Kidney glomerular epithelial cell (primary cell): Measurements from ENCODE around the gene NCKAP5.

Experiments used
- DNase-seq: peaks from one replicate; lab custom pipeline; 2025; lab: John Stamatoyannopoulos, UW

Gene NCKAP5

DNA sequence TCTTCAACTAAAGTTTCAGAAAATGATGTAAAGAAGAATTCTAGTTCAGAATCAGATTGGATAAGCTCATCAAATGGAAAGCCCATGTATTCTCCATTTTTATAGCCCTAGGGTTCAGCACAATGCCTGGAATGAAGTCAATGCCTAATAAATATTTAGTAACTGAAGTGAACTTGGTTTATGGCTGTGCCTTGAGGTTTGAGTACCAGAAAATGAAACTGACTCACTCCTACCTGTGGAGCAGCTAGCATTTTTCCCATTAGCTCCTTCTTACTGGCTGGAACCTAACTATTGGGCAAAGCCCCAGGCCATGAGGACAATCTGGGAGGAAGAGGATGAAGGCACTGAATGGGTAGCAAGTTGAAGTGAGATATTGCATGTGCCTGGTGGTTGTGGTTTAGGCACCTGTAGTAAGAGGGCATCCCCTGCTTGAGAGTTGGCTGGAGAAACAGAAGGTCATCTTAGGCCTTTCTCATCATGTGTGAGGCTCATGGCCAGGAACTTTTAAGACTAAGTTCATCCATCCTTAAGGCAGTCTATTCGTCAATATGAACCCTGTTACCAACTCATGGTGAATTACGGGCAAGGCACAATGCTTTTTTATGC lies 813.3 kb downstream of the NCKAP5 start:
- no peak for DNase-seq

DNA sequence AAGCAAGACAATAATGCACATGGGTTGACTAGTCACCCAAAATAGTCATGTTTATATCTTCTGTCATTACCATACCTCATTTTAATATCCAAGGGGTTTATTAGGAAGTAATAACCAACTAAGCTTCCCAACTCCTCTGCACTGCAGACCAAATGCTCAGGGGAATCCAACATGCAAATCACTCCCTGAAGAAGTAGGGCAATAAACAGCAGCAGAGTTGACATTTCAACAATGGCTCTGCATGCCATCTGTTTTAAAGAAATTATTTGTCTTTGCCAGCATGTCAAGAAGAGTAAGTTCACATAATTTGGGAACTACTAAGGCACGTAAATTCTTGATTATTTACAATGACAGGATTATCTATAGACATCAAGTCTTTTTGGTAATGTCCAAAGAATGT lies 813.9 kb downstream of the NCKAP5 start:
- DNase-seq = no peak

DNA sequence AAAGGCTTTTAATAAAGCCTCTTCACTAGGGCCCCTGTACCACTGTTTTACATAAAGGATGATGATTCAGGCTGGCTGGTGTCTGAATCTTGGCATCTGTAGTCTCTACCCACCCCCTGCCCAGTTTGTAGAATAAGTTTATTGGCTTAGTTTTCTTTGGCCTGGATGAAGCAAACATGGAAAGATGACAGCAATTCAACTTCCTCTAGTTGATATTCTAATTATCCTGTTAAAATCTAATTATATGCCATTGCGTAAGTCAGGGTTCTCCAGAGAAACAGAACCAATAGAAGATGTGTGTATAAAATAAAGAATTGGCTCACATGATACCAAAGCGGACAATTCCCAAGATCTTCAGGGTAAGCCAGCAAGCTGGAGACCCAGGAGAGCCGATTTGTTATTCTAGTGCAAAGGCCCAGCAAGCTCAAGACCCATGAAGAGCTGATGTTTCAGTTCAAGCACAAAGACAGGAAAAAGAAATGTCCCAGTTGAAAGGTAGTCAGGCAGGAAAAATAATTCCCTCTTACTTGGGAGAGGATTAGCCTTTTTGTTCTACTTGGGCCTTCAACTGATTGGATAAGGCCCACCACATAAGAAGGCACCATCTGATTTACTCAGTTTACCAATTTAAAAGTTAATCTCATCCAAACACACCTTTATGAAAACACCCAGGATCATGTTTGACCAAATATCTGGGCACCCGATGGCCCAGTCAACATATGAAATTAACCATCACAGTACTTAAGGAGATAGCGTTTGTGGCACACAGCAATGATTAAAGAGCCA lies 815.6 kb downstream of the NCKAP5 start:
- DNase-seq = no peak

- no peak for DNase-seq
These were observed 816.4 kb downstream of the NCKAP5 start for GRCh38 chr2:132751836-132752235.

- DNase-seq = no peak
These were observed 817.7 kb downstream of the NCKAP5 start for GRCh38 chr2:132750606-132751005.

DNA sequence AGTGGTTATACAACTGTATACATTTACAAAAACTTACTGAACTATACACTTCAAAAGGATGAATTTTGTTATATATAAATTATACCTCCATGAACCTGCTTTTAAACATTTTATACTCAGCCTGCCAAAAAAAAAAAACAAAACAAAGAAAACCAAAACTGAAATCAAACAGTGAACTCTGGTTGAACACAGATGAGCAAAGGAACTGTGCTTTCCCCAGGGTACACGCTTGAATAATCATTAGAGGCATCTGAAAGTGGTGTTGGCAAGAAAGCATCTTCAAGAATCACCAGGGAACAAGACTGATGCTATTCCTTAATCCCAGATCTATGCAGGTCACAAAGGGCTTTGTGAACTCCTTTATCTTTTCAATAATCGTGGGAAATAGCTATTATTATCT lies 821.2 kb downstream of the NCKAP5 start:
- no peak for DNase-seq

GRCh38 chr2:132741754-132742153 lies 826.5 kb downstream of the NCKAP5 start:
- no peak for DNase-seq

DNA sequence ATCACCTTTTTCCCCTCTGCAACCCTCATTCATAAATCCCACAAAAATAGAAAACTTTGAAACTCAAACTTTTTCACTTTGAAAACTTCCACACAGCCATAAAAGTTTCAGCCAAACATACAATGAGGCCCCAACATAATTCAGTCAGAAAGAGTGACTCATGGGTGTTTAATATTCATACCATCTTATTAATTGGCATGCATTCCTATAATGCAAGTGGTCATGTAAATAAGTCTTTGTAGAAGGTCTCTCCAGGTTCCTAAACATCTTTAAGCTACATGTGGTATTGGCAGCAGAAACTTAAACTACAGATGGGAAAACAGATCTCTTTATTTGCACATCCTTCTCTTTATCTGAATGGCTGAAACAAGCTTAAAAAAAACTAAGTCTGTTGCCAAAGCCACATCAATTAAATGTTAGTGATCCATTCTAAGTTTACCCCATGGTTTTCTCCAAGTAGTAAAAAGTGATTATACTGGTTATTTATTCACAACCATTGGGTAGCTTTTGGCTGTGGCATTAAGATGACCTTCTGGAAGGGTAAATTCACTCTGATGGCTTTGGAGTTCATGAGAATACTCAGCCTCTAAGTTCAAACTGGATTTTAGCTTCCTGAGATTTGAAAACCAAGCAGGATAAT lies 828.1 kb downstream of the NCKAP5 start:
- DNase-seq = no peak

- no peak for DNase-seq
These were observed 830.0 kb downstream of the NCKAP5 start for GRCh38 chr2:132738223-132738622.

GRCh38 chr2:132736059-132736458 lies 832.2 kb downstream of the NCKAP5 start:
- DNase-seq = no peak

- DNase-seq = no peak
These were observed 833.3 kb downstream of the NCKAP5 start for GRCh38 chr2:132734961-132735360.

DNA sequence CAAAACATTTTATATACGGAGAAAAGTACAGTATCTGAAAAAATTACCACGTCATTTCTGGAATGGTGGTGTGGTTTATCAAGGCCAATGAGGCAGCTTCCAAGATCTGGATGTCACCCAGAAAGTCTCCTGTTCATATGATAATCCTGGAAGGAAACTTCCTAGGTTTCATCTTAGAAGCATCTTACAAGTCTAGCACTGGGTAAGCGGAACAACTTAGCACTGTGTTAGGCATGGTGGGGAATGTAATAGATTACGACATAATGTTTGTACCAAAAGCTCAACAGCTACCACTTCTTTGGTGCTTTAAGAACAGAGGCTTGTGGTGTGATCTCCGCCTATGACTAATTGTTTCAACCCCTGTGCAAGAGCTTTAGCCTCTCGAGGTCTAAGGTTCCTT lies 835.2 kb downstream of the NCKAP5 start:
- DNase-seq = no peak

- DNase-seq = no peak
These were observed 835.6 kb downstream of the NCKAP5 start for GRCh38 chr2:132732694-132733093.

DNA sequence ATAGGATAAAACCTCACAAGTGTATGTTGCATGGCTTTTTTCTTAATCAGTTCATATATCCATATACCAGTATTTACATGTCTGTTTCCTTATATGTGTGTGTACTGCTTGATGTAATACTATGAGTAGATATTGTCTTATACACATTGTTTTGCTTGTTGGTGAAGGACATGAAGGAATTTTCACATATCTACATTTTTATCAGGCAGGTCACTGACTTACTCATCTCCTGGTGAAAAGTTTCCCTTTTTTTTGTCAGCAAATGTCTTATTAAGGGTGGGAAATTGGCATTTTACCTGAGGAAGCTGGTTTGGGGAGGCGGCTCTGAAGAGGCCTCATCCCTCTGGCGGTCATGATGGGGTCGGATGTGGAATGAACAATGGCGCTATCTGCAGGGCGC lies 836.8 kb downstream of the NCKAP5 start:
- no peak for DNase-seq

GRCh38 chr2:132730611-132731010 lies 837.7 kb downstream of the NCKAP5 start:
- no peak for DNase-seq

DNA sequence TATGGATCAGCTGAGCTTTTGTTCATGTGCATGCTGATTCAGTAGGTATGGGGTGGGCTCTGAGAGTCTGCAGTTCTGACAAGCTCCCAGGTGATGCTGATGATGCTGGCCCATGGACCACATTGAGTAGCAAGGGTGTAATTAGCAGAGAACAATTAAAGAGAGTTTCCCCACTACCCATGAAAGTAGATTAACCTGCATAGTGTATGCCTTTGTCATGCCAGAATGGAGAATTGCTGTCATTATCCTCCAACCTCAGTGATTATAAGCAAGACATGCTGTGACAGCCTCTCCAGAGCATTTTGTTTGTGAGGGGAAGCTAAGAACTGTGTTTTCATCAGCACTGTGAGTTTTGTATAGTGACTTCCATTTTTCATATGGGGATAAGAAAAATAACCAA lies 838.7 kb downstream of the NCKAP5 start:
- DNase-seq = no peak

GRCh38 chr2:132726155-132726554 lies 842.1 kb downstream of the NCKAP5 start:
- no peak for DNase-seq

DNA sequence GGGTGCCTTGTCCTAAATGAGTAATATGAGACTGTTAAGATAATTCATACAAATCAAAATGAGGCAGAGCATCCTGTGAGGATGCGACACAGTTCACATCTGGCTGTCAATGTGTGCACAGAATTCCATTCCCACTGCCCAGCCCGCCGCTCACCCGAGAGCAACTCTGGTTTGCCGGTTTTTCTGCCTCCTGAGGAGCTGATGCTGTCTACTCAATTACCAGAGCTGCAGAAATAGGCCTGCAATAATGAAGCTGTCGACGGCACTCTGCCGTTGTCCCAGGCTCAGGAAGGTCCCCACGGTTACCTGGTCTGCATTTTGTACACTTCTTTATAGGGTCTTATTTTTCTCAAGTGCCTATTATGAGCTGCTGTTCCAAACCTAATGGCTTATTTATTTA lies 842.5 kb downstream of the NCKAP5 start:
- no peak for DNase-seq

DNA sequence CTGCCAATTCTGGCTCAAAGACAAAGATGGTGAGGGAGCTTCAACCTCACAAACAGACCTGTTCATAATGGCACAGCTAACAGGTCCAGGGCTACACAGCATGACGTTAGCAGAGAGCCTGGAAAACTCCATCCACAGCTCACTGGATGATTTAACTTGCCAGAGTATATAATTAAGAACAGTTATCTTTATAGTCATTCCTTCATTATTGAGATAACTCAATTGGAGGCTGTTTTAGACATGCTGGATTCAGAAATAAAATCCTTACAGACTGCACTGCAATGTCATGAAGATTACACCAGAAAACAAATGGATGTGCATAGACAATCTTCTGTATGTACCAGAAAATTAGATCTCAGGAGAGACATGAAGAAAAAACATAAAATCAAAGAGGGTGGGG lies 843.1 kb downstream of the NCKAP5 start:
- no peak for DNase-seq

DNA sequence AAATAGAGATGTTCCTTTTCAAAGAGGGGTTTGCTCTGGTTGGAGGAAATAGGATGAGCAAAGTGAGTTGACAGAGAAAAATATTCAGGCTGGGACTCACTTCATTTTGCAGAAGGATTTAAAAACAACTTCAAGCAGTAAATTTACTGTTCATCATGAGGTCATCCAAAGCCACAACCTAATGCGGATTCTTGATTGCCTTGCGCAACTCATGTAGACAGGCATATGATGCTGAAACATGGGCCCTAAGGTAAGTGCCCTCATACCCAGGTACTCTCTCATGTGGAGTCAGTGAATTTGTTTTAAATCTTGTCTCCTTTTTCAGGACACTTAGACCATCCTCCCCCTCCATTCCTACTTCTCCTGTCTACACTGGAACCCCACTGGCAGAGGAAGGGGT lies 846.3 kb downstream of the NCKAP5 start:
- no peak for DNase-seq

DNA sequence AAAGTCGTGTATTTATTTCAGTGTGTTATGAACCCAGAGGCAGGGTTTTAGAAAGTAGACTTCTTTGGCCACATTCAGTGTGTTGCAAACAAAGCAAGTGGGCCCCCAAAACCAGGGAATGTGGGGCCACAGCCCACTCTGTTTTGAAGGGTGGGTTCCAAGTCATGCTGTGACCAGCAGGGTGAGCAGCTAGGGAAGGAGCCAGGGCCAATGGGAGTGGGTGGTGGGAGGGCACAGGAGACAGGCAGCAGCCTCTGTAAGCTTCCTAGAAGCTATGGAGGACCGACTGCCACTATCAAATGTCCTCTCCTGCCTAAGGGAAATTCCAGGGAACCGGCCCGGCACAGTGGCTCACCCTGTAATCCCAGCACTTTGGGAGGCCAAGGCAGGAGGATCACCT lies 847.9 kb downstream of the NCKAP5 start:
- no peak for DNase-seq

DNA sequence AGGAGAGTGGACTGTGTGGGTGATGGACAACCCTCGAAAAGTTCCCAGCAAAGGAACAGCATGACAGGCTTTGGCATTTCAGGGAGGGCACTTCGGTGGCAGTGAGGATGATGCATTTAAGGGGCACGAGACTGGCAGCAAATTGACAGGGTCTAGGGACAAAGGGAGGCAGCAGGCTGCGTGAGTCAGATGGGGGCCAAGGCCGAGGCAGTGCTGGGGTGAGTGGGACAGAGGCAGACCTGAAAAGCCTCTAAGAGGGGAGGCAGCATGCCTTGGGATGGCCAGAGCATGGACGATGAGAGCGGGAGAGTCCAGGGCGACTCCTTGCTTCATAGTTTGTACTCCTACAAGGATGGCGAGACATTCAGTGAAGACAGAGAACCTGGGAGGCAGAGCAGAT lies 848.8 kb downstream of the NCKAP5 start:
- no peak for DNase-seq

GRCh38 chr2:132716954-132717353 lies 851.3 kb downstream of the NCKAP5 start:
- no peak for DNase-seq
